SK-N-SH (cell line): ENCODE results near the gene CIB4. TPM values are rescaled to one million over a fixed set of nuclear protein-coding genes. Genes with fewer than 3 reads are reported as not detected.

Source experiments
- CTCF ChIA-PET: fragments of 300-600, 350-600 bp; formaldehyde crosslinking; extraction: SDS; loops from one replicate; lab custom pipeline; 2021; lab: Yijun Ruan, JAX
- POLR2A ChIA-PET: fragments of 350-600 bp; sonication (Branson Sonifier 250); formaldehyde crosslinking; extraction: SDS; loops from one replicate; lab custom pipeline; 2020; ENCODE audit warnings: antibody characterized with exemption, inconsistent platforms; lab: Yijun Ruan, JAX
- DNase-seq: peaks from one replicate; pipeline ENCODE4 v3.0.0; 2012
- H2AFZ ChIP-seq: fragments of 200-600 bp; sonication (generic); 2 replicates; pipeline ENCODE4 v1.8.1; 2016; ENCODE audit warnings: antibody characterized with exemption, mild to moderate bottlenecking, low read depth
- H3F3A ChIP-seq: fragments of 200-600 bp; sonication (generic); replicated peaks from 2 replicates; pipeline ENCODE3; 2016; ENCODE audit warnings: antibody characterized with exemption, mild to moderate bottlenecking; ENCODE audit not compliant: insufficient read depth
- H3K27ac ChIP-seq, 2 experiments: fragments of 200-500 bp in 1 of 2; fragments of 200-600 bp in 1 of 2; sonication (Bioruptor generic) in 1 of 2; sonication (generic), shearing (Covaris generic) in 1 of 2; 2 replicates each; pipeline versions ENCODE4 v1.5.1 to v1.6.1; 2014 to 2016; ENCODE audit warnings: low read depth in 2 of 2, inconsistent platforms in 1 of 2, low read length in 1 of 2, mild to moderate bottlenecking in 1 of 2, mixed read lengths in 1 of 2
- H3K27me3 ChIP-seq: fragments of 200-600 bp; sonication (generic), shearing (Covaris generic); 2 replicates; pipeline ENCODE4 v1.6.1; 2016; ENCODE audit warnings: mixed run types; ENCODE audit not compliant: insufficient read depth
- H3K36me3 ChIP-seq, 2 experiments: fragments of 200-500 bp in 1 of 2; fragments of 200-600 bp in 1 of 2; sonication (Bioruptor generic) in 1 of 2; sonication (generic) in 1 of 2; replicated peaks in 1 of 2; 2 replicates each; pipeline versions ENCODE3 to v1.5.1; 2014 to 2016; ENCODE audit warnings: low read length in 1 of 2, mild to moderate bottlenecking in 1 of 2; ENCODE audit not compliant: insufficient read depth in 2 of 2, control insufficient read depth in 1 of 2
- H3K4me1 ChIP-seq, 2 experiments: fragments of 200-500 bp in 1 of 2; fragments of 200-600 bp in 1 of 2; sonication (Bioruptor generic) in 1 of 2; sonication (generic), shearing (Covaris generic) in 1 of 2; 2 replicates each; pipeline versions ENCODE4 v1.5.1 to v1.6.1; 2014 to 2016; ENCODE audit warnings: low read depth in 1 of 2, low read length in 1 of 2, mixed run types in 1 of 2; ENCODE audit not compliant: insufficient read depth in 2 of 2, control insufficient read depth in 1 of 2
- H3K4me2 ChIP-seq: fragments of 200-600 bp; sonication (generic), shearing (Covaris generic); 2 replicates; pipeline ENCODE4 v1.6.1; 2017; ENCODE audit warnings: mixed run types
- H3K4me3 ChIP-seq, 2 experiments: fragments of 200-500 bp in 1 of 2; fragments of 200-600 bp in 1 of 2; sonication (Bioruptor generic) in 1 of 2; sonication (generic), shearing (Covaris generic) in 1 of 2; 2 replicates each; pipeline versions ENCODE4 v1.5.1 to v1.8.1; 2014 to 2016; ENCODE audit warnings: low read depth in 2 of 2, inconsistent platforms in 1 of 2, low read length in 1 of 2, mild to moderate bottlenecking in 1 of 2, mixed read lengths in 1 of 2, moderate library complexity in 1 of 2
- H3K79me2 ChIP-seq: fragments of 200-600 bp; sonication (generic); 2 replicates; pipeline ENCODE4 v1.8.1; 2017; ENCODE audit warnings: mild to moderate bottlenecking; ENCODE audit not compliant: insufficient read depth
- H3K9ac ChIP-seq: fragments of 200-600 bp; sonication (generic); 2 replicates; pipeline ENCODE4 v1.6.1; 2017; ENCODE audit warnings: mixed run types
- H3K9me2 ChIP-seq: fragments of 200-600 bp; sonication (generic); 2 replicates; pipeline ENCODE4 v1.6.1; 2017; ENCODE audit warnings: mixed run types
- H3K9me3 ChIP-seq: fragments of 200-600 bp; sonication (generic); 2 replicates; pipeline ENCODE4 v1.6.1; 2017; ENCODE audit warnings: mixed run types, mild to moderate bottlenecking, moderate library complexity
- H4K20me1 ChIP-seq: fragments of 200-600 bp; sonication (generic); 2 replicates; pipeline ENCODE4 v1.6.1; 2017; ENCODE audit warnings: mild to moderate bottlenecking, mixed run types; ENCODE audit not compliant: insufficient read depth
- EP300 ChIP-seq, 2 experiments: IDR thresholded peaks; 2 replicates each; pipeline versions ENCODE4 v1.4.0 to v1.6.1; 2012; ENCODE audit warnings: borderline replicate concordance in 1 of 2, low read depth in 1 of 2, low read length in 1 of 2
- GABPA ChIP-seq: IDR thresholded peaks from 2 replicates; pipeline ENCODE4 v1.4.0; 2012; ENCODE audit warnings: low read depth, mild to moderate bottlenecking
- GATA2 ChIP-seq: sonication (generic); formaldehyde crosslinking; IDR thresholded peaks from 2 replicates; pipeline ENCODE4 v1.5.0; 2020; ENCODE audit warnings: mild to moderate bottlenecking, missing genetic modification reagents
- MAX ChIP-seq: IDR thresholded peaks from 2 replicates; pipeline ENCODE4 v1.4.0; 2012; ENCODE audit warnings: low read depth
- MXI1 ChIP-seq: IDR thresholded peaks from 2 replicates; pipeline ENCODE4 v1.6.1; 2012; ENCODE audit warnings: mild to moderate bottlenecking, low read depth, low read length, improper control_type of control experiment
- NFIC ChIP-seq: IDR thresholded peaks from 2 replicates; pipeline ENCODE4 v1.4.0; 2012; ENCODE audit warnings: borderline replicate concordance
- NRF1 ChIP-seq: IDR thresholded peaks from 2 replicates; pipeline ENCODE4 v1.6.1; 2012; ENCODE audit warnings: low read depth, mild to moderate bottlenecking, low read length
- RFX5 ChIP-seq: IDR thresholded peaks from 2 replicates; pipeline ENCODE4 v1.6.1; 2012; ENCODE audit warnings: mild to moderate bottlenecking, improper control_type of control experiment, low read length
- SIN3A ChIP-seq: IDR thresholded peaks from 2 replicates; pipeline ENCODE4 v1.6.1; 2012; ENCODE audit warnings: low read depth, mild to moderate bottlenecking, low read length, moderate library complexity, borderline replicate concordance
- SMC3 ChIP-seq: IDR thresholded peaks from 2 replicates; pipeline ENCODE4 v1.6.1; 2012; ENCODE audit warnings: low read depth, low read length, improper control_type of control experiment
- TAF1 ChIP-seq: IDR thresholded peaks from 2 replicates; pipeline ENCODE4 v1.6.1; 2012; ENCODE audit warnings: low read depth, mild to moderate bottlenecking, low read length, moderate library complexity, borderline replicate concordance
- YY1 ChIP-seq: IDR thresholded peaks from 2 replicates; pipeline ENCODE4 v1.4.0; 2012; ENCODE audit warnings: low read depth, mild to moderate bottlenecking
- ZBTB33 ChIP-seq: IDR thresholded peaks from 2 replicates; pipeline ENCODE4 v1.4.0; 2012; ENCODE audit warnings: low read depth, borderline replicate concordance
- WGBS: methylation state at CpG from one replicate; pipeline ENCODE4 v1.1.6; 2017; ENCODE audit warnings: low lambda C conversion rate; 5-methylcytosine and 5-hydroxymethylcytosine counted together
- polyA plus RNA-seq, 3 experiments: library from polyadenylated mRNA; depleted of rRNA; stranded (reverse); fragments of >200 nt; gene quantifications; 2 replicates each; pipeline ENCODE4 v1.2.3, GENCODE V29; 2012
- TF ChIP-seq, protein P1 (sequence below): IDR thresholded peaks from 2 replicates; pipeline ENCODE4; 2012
- TF ChIP-seq, protein P2 (sequence below): fragments of 200-600 bp; sonication (generic); IDR thresholded peaks from 2 replicates; pipeline ENCODE4 v1.6.1; 2017; ENCODE audit warnings: antibody characterized with exemption, mild to moderate bottlenecking, moderate library complexity
- TF ChIP-seq, protein P3 (sequence below): fragments of 150-350 bp; IDR thresholded peaks from 2 replicates; pipeline ENCODE4 v1.6.1; 2016; ENCODE audit warnings: mild to moderate bottlenecking, low read depth, low read length

Gene CIB4
- polyA plus RNA-seq, 1 of the 3 experiments (the other 2 are of a cell fraction) = not detected

DNA sequence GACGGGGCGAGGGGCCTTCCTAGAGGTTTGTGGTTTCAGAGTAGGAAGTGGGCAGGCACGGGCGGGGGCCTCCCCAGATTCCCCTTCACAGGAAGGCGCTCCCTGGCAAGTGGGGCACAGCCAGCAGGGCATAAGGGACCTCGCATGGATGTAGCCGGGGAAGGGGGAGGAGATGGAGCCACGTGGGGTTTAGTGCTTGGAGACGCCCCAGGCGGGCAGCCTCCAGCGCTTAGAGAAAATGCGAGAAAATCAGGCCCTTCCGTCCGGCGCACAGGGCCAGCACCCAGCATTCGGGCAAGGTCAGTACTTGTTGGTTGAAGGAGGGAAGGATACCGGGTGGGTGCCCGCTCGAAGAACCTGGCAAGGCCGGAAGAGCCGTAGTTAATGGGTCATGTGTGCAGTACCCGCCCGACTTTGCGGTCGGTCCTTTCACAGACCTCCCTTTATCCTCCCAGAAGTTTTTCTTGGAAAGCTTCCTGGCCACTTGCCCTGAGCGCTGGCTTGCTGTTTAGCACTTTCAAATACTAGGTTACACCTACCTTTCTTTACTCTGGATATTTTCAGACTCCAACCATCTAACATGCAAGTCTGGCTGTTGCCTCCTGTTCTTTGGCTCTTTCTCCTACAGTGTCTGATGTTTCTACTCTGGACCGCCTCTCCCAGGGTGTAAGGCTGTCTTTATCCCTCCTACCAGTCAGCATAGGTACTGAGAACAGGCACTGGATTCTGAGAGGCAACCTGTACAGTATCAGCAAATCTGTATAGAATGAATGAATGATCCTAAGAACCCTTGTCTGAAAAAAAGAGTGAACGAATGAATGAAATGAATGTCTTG lies 78.1 kb downstream of the CIB4 start (continued):
- TF ChIP-seq, protein P1, sequence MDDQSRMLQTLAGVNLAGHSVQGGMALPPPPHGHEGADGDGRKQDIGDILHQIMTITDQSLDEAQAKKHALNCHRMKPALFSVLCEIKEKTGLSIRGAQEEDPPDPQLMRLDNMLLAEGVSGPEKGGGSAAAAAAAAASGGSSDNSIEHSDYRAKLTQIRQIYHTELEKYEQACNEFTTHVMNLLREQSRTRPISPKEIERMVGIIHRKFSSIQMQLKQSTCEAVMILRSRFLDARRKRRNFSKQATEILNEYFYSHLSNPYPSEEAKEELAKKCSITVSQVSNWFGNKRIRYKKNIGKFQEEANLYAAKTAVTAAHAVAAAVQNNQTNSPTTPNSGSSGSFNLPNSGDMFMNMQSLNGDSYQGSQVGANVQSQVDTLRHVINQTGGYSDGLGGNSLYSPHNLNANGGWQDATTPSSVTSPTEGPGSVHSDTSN = no peak
- TF ChIP-seq ZBTB33 = no peak
- TF ChIP-seq NRF1 = no peak
- TF ChIP-seq SMC3 = no peak
- TF ChIP-seq GABPA = no peak
- TF ChIP-seq, protein P2, sequence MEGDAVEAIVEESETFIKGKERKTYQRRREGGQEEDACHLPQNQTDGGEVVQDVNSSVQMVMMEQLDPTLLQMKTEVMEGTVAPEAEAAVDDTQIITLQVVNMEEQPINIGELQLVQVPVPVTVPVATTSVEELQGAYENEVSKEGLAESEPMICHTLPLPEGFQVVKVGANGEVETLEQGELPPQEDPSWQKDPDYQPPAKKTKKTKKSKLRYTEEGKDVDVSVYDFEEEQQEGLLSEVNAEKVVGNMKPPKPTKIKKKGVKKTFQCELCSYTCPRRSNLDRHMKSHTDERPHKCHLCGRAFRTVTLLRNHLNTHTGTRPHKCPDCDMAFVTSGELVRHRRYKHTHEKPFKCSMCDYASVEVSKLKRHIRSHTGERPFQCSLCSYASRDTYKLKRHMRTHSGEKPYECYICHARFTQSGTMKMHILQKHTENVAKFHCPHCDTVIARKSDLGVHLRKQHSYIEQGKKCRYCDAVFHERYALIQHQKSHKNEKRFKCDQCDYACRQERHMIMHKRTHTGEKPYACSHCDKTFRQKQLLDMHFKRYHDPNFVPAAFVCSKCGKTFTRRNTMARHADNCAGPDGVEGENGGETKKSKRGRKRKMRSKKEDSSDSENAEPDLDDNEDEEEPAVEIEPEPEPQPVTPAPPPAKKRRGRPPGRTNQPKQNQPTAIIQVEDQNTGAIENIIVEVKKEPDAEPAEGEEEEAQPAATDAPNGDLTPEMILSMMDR = no peak

DNA sequence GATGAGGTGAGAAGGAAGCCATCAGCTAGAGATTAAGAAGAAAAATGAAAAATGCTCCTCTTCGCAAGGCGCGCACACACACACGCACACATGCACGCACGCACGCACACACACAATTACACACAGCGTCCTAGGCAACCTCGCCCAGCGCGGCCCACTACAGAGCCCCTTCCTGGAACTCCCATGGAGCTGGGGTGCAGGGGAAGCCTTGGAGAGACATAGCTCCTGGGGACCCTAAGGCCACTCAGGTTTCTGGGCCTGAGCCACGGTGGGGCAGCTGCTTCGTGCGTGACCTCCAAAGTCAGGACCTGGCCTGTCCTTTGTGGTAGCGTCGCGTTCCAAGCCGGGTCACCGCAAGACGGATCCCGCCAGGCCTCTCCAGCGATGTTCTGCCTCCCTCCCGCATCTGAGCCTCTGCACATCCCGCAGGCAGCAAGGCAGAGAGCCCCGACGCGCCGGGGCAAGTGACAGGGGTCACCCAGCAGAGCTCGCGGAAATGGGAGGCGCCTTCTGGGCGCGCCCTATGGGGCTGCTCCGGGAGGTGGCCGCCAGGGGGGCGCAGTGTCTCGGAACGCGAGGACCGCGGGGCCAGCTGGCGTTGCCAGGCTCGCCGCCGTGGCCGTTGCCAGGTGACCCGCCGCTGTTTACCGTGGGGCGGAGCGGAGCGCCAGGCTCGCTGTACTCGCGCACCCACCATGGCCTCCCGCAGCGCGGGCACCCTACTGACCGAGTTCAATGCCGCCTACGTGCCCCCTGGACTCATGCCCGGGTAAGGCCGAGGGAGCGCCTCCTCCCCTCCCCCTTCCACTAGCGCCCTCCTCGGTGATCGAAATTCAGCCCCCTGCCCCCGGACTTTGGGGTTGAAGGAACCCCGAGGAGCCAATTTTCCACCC lies 79.0 kb downstream of the CIB4 start:
- no peaks in the 10 kb centered on the region for H4K20me1 ChIP-seq
- no peaks in the 10 kb centered on the region for H3K36me3 ChIP-seq
- 53% methylated on average over 33 of the region's 69 CpGs for WGBS
- ChIA-PET CTCF (interaction anchor here (0.5 to 11.1 kb wide), 26 partner anchors 9 to 462 kb away, joined by 3 to 153 read pairs (median 4); partner anchors contain the start of gene SLC35F6), POLR2A (interaction anchor here (0.6 to 0.9 kb wide), 3 partner anchors 40 to 230 kb away, joined by 3 read pairs; no protein-coding TSS in a partner anchor)
- no peaks in the 10 kb centered on the region for H3K9me2 ChIP-seq
- no peaks in the 10 kb centered on the region for H3K79me2 ChIP-seq
- peak; percentile 99 for DNase-seq
- H2AFZ ChIP-seq = no peak overlapping the region
- peaks cover 85% of the 10 kb centered on the region for H3K27me3 ChIP-seq
- H3K27ac ChIP-seq = no peak overlapping the region
- H3K4me1 ChIP-seq = peaks cover 0 to 9% of the 10 kb centered on the region in 2 experiments; a peak in 1 of 4 replicates
- H3K9ac ChIP-seq = no peak overlapping the region
- H3F3A ChIP-seq = no peaks in the 10 kb centered on the region
- peak overlapping the region; percentile 12 to 43; a peak in 3 of 4 replicates for H3K4me3 ChIP-seq
- H3K9me3 ChIP-seq = no peaks in the 10 kb centered on the region
- H3K4me2 ChIP-seq = peak overlapping the region; percentile 55
- TF ChIP-seq SIN3A (no peak), MXI1 (peak; percentile 61), SMC3 (peak; percentile 18; the same call in 1 of the 2 replicates), EP300 (IDR thresholded peaks at IDR 0.05; ENCODE audit: borderline replicate concordance in 1 of 2, low read depth in 1 of 2, low read length in 1 of 2) (no peak), RFX5 (0 out of 2 replicates have a peak, but pooled peaks have one; percentile 11), NFIC (no peak), YY1 (no peak), TAF1 (no peak), GATA2 (CRISPR knock-in tag) (no peak), MAX (no peak)
- TF ChIP-seq, protein P3, sequence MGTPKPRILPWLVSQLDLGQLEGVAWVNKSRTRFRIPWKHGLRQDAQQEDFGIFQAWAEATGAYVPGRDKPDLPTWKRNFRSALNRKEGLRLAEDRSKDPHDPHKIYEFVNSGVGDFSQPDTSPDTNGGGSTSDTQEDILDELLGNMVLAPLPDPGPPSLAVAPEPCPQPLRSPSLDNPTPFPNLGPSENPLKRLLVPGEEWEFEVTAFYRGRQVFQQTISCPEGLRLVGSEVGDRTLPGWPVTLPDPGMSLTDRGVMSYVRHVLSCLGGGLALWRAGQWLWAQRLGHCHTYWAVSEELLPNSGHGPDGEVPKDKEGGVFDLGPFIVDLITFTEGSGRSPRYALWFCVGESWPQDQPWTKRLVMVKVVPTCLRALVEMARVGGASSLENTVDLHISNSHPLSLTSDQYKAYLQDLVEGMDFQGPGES = no peak
- TF ChIP-seq, protein P1 = no peak
- TF ChIP-seq, protein P2 = peak; percentile 32; the same call in 1 of the 2 replicates
